ENCODE measurements around the gene FHOD1.

Gene FHOD1

DNA sequence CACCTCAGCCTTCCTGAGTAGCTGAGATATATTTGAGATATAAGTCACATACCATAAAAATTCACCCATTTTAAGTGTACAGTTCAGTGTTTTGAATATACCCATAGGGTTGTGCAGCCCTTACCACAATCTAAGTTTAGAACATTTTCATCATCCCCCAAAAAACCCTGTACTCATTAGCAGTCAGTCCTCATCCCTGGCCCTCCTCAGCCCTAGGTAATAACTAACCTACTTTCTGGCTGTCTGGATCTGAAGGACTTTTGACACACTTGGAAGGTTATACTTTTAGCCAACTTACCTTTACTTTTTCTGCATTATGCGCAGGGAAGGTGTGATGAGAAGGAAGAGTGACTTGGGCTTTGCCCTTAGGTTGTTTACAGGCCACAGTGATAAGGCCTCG, 28.0 kb upstream of the FHOD1 start (continued):
- TF ChIP-seq ZNF138 (tag by site-specific recombination; IDR thresholded peaks at IDR 0.05; ENCODE audit: borderline replicate concordance): no peak
- TF ChIP-seq ZNF248 (tag by site-specific recombination; IDR thresholded peaks at IDR 0.05): no peak
- TF ChIP-seq ZNF121 (tag by site-specific recombination; IDR thresholded peaks at IDR 0.05): no peak
- TF ChIP-seq YY1 (tag by site-specific recombination; IDR thresholded peaks at IDR 0.05): no peak

GRCh38 chr16:67271446-67271845, 24.2 kb upstream of the FHOD1 start:
- no peak for TF ChIP-seq ZNF549 (tag by site-specific recombination; IDR thresholded peaks at IDR 0.05)
- TF ChIP-seq SCRT1 (tag by site-specific recombination; IDR thresholded peaks at IDR 0.05; ENCODE audit: borderline replicate concordance): no peak
- no peak for TF ChIP-seq ZNF140 (tag by site-specific recombination; IDR thresholded peaks at IDR 0.05)
- TF ChIP-seq IKZF3 (tag by site-specific recombination; IDR thresholded peaks at IDR 0.05): no peak
- no peak for TF ChIP-seq ZNF350 (tag by site-specific recombination; IDR thresholded peaks at IDR 0.05)
- no peak for TF ChIP-seq ZNF335 (tag by site-specific recombination; conservative IDR thresholded peaks at IDR 0.05)
- no peak for TF ChIP-seq ZNF324 (tag by site-specific recombination; IDR thresholded peaks at IDR 0.05)
- TF ChIP-seq ZNF514 (tag by site-specific recombination; IDR thresholded peaks at IDR 0.05): no peak
- TF ChIP-seq TRIM28 (IDR thresholded peaks at IDR 0.05; ENCODE audit: borderline replicate concordance, low read length): no peak
- no peak for TF ChIP-seq BCL11A (tag by site-specific recombination; IDR thresholded peaks at IDR 0.05; ENCODE audit: low read depth)
- TF ChIP-seq WT1 (tag by site-specific recombination; IDR thresholded peaks at IDR 0.05): no peak
- TF ChIP-seq ZBTB6 (tag by site-specific recombination; IDR thresholded peaks at IDR 0.05): no peak
- no peak for TF ChIP-seq REPIN1 (tag by site-specific recombination; IDR thresholded peaks at IDR 0.05; ENCODE audit: low read depth)
- TF ChIP-seq EGR2 (tag by site-specific recombination; IDR thresholded peaks at IDR 0.05; ENCODE audit: low read depth): no peak
- H3K9me3 ChIP-seq (ENCODE audit: control insufficient read depth, insufficient read depth, low read depth, low read length): no peaks in the 10 kb centered on the region
- no peak overlapping the region for H3K4me3 ChIP-seq (ENCODE audit: low read depth, low read length)
- H3K36me3 ChIP-seq (ENCODE audit: control insufficient read depth in 2 of 2, insufficient read depth in 1 of 2, low read length in 2 of 2): peaks cover 0 to 15% of the 10 kb centered on the region in 2 experiments; a peak in 2 of 3 replicates
- CTCF ChIA-PET: interaction anchor here (0.9 to 1.5 kb wide), 2 partner anchors 13 to 68 kb away, joined by 3 to 5 read pairs; no protein-coding TSS in a partner anchor
- POLR2A ChIA-PET: interaction anchor here (1.0 to 1.3 kb wide), 2 partner anchors 24 to 27 kb away, joined by 3 to 8 read pairs; partner anchors contain the start of genes FHOD1 and SLC9A5
- no peaks in the 10 kb centered on the region for H3K4me1 ChIP-seq (ENCODE audit: control insufficient read depth, insufficient read depth, low read length)
- no peak overlapping the region for H3K27ac ChIP-seq (ENCODE audit: extremely low read depth, low read depth, low read length)

- POLR2A ChIA-PET: interaction anchor here (0.7 to 1.3 kb wide), 5 partner anchors 10 to 143 kb away, joined by 3 to 8 read pairs (median 3); partner anchors contain the start of genes FHOD1 and SLC9A5
- no peaks in the 10 kb centered on the region for H3K9me3 ChIP-seq (ENCODE audit: control insufficient read depth, insufficient read depth, low read depth, low read length)
- H3K36me3 ChIP-seq (ENCODE audit: control insufficient read depth in 2 of 2, insufficient read depth in 1 of 2, low read length in 2 of 2): peaks cover 0 to 10% of the 10 kb centered on the region in 2 experiments; a peak in 2 of 3 replicates
- H3K4me1 ChIP-seq (ENCODE audit: control insufficient read depth, insufficient read depth, low read length): no peaks in the 10 kb centered on the region
- no peak overlapping the region for H3K4me3 ChIP-seq (ENCODE audit: low read depth, low read length)
- CTCF ChIA-PET: interaction anchor here (0.9 to 2.1 kb wide), 4 partner anchors 10 to 68 kb away, joined by 3 to 7 read pairs (median 6); no protein-coding TSS in a partner anchor
- peak; percentile 21 for TF ChIP-seq GLIS1 (tag by site-specific recombination; IDR thresholded peaks at IDR 0.05)
- peak; percentile 56 for TF ChIP-seq ZIC2 (tag by site-specific recombination; IDR thresholded peaks at IDR 0.05)
- no peak for TF ChIP-seq ZNF792 (tag by site-specific recombination; IDR thresholded peaks at IDR 0.05)
- no peak for TF ChIP-seq ZNF324 (tag by site-specific recombination; IDR thresholded peaks at IDR 0.05)
- H3K27ac ChIP-seq (ENCODE audit: extremely low read depth, low read depth, low read length): no peak overlapping the region
Observed at GRCh38 chr16:67270931-67271338, 23.7 kb upstream of the FHOD1 start.

GRCh38 chr16:67269766-67270165, 22.5 kb upstream of the FHOD1 start:
- TF ChIP-seq GLIS1 (tag by site-specific recombination; IDR thresholded peaks at IDR 0.05) (no peak), SP2 (tag by site-specific recombination; IDR thresholded peaks at IDR 0.05) (no peak), ATF2 (tag by site-specific recombination; IDR thresholded peaks at IDR 0.05; ENCODE audit: low read depth) (no peak), ZNF48 (tag by site-specific recombination; IDR thresholded peaks at IDR 0.05) (no peak)
- CTCF ChIA-PET: interaction anchor here (0.7 to 2.9 kb wide), 7 partner anchors 9 to 158 kb away, joined by 3 to 9 read pairs (median 7); partner anchors contain the start of gene PLEKHG4
- POLR2A ChIA-PET: no interaction called here
- H3K9me3 ChIP-seq (ENCODE audit: control insufficient read depth, insufficient read depth, low read depth, low read length): no peaks in the 10 kb centered on the region
- no peaks in the 10 kb centered on the region for H3K4me1 ChIP-seq (ENCODE audit: control insufficient read depth, insufficient read depth, low read length)
- no peak overlapping the region for H3K27ac ChIP-seq (ENCODE audit: extremely low read depth, low read depth, low read length)
- peaks cover 0 to 5% of the 10 kb centered on the region in 2 experiments; a peak in 2 of 3 replicates for H3K36me3 ChIP-seq (ENCODE audit: control insufficient read depth in 2 of 2, insufficient read depth in 1 of 2, low read length in 2 of 2)
- H3K4me3 ChIP-seq (ENCODE audit: low read depth, low read length): no peak overlapping the region

Measured in HEK293 (cell line).